ENCODE results near the gene SRRM4.
"Not testable (repeated sequence)": the region's sequence is repeated elsewhere in the genome, so short reads cannot be mapped to it uniquely, and the experiment has no call there.

SRRM4 gene

GRCh38 chr12:119102714-119103113 is 121.4 kb downstream of the SRRM4 start:
- FAIRE-seq: no peak

DNA sequence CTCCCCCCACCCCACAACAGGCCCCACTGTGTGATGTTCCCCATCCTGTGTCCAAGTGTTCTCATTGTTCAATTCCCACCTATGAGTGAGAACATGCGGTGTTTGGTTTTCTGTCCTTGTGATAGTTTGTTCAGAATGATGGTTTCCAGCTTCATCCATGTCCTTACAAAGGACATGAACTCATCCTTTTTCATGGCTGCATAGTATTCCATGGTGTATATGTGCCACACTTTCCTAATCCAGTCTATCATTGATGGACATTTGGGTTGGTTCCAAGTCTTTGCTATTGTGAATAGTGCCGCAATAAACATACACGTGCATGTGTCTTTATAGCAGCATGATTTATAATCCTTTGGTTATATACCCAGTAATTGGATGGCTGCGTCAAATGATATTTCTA is 123.6 kb downstream of the SRRM4 start:
- not testable (repeated sequence) for FAIRE-seq; DNase-seq (ENCODE audit: insufficient read length)

More at GRCh38 chr12:119102714-119103113, 121.4 kb downstream of the SRRM4 start:
- TF ChIP-seq POLR2AphosphoS5 (IDR thresholded peaks at IDR 0.05; ENCODE audit: low read depth, low read length) (no peak), TAF1 (IDR thresholded peaks at IDR 0.05; ENCODE audit: borderline replicate concordance, low read depth, low read length) (no peak), POLR2A (IDR thresholded peaks at IDR 0.05; ENCODE audit: low read depth, low read length) (no peak)
- DNase-seq (ENCODE audit: insufficient read length): no peak

DNA sequence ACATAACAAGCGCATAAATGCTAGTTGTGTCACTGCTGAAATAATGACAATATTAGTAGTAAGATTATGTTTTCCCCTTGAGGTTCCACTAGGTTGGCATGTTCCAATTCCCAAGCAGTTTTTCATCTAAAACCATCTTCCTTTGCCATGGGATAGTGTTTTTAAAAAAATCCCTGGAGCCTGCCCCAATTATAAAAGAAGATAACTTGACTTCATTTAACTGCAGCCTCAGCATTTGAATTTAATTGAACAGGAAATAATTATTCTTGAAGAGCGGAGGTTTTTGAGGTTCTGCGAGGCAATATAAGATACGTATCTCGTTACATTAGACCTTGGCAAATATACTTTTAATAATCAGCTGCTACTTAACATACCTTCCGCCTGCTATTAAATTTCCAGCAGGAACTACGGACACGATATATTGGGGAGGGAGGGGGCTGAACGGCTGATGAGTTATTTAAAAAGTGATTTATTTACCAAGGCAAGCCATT is 132.2 kb downstream of the SRRM4 start:
- TF ChIP-seq POLR2A (IDR thresholded peaks at IDR 0.05; ENCODE audit: low read depth, low read length) (no peak), POLR2AphosphoS5 (IDR thresholded peaks at IDR 0.05; ENCODE audit: low read depth, low read length) (no peak), TAF1 (IDR thresholded peaks at IDR 0.05; ENCODE audit: borderline replicate concordance, low read depth, low read length) (no peak)
- DNase-seq (ENCODE audit: insufficient read length): no peak
- FAIRE-seq: no peak

DNA sequence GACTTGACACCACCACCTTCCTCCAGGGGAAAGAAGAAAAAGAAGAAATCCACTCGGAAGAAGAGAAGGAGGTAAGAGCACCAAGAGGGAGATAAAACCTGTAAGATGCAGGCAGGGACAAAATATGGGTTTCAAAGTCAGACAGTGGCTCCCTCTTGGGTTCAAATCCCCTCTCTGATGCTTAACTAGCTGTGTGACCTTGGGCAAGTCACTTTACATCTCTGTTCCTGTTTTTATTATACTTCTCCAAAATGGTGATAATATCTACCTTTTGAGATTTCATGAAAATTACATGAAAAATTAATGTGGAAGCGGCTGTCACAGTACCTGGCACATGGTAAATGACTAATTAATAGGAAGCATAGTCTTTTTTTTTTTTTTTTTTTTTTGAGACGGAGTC is 133.0 kb downstream of the SRRM4 start:
- FAIRE-seq: no peak

DNA sequence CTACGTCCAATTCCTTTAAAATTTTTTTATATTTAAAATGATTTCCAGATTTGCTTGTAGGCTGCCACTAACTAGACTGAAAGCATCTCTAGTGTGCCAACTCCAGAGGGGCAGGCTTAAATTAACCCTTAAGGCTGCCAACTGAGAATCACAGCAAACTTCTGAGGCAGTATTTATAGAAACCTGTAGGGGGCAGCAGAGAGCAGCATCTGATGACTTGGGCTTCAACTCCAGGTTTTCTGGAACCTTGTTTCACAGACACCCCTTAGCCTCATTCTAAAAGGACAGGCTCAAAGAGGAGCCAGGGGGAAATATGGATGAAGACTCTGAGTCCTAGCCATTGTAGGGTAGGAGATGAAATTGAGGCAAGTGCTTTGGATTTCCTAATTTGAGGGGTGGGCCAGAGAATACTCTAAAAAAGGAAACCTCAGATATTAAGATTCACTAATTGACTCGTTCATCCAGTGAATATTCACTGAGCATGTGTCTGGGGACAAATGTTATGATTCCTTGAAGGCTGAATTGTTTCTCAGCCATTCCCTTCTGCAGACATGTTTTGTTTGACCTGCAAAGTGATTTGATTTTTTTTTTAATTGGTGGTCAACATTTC is 134.1 kb downstream of the SRRM4 start:
- no peak for FAIRE-seq
- TF ChIP-seq POLR2AphosphoS5 (IDR thresholded peaks at IDR 0.05; ENCODE audit: low read depth, low read length) (no peak), POLR2A (IDR thresholded peaks at IDR 0.05; ENCODE audit: low read depth, low read length) (no peak), TAF1 (IDR thresholded peaks at IDR 0.05; ENCODE audit: borderline replicate concordance, low read depth, low read length) (no peak)

More for the DNA sequence above, 133.0 kb downstream of the SRRM4 start:
- no peak for TF ChIP-seq TAF1 (IDR thresholded peaks at IDR 0.05; ENCODE audit: borderline replicate concordance, low read depth, low read length)
- TF ChIP-seq POLR2AphosphoS5 (IDR thresholded peaks at IDR 0.05; ENCODE audit: low read depth, low read length): no peak
- TF ChIP-seq POLR2A (IDR thresholded peaks at IDR 0.05; ENCODE audit: low read depth, low read length): no peak
- no peak for DNase-seq (ENCODE audit: insufficient read length)

GRCh38 chr12:119117936-119118335 is 136.6 kb downstream of the SRRM4 start:
- no peak for FAIRE-seq
- TF ChIP-seq POLR2AphosphoS5 (IDR thresholded peaks at IDR 0.05; ENCODE audit: low read depth, low read length) (no peak), TAF1 (IDR thresholded peaks at IDR 0.05; ENCODE audit: borderline replicate concordance, low read depth, low read length) (no peak), POLR2A (IDR thresholded peaks at IDR 0.05; ENCODE audit: low read depth, low read length) (no peak)

More for the DNA sequence above, 134.1 kb downstream of the SRRM4 start:
- no peak for DNase-seq (ENCODE audit: insufficient read length)

GRCh38 chr12:119118625-119119024 is 137.3 kb downstream of the SRRM4 start:
- DNase-seq (ENCODE audit: insufficient read length) (no peak), FAIRE-seq (no peak)
- TF ChIP-seq POLR2AphosphoS5 (IDR thresholded peaks at IDR 0.05; ENCODE audit: low read depth, low read length): no peak
- no peak for TF ChIP-seq TAF1 (IDR thresholded peaks at IDR 0.05; ENCODE audit: borderline replicate concordance, low read depth, low read length)
- TF ChIP-seq POLR2A (IDR thresholded peaks at IDR 0.05; ENCODE audit: low read depth, low read length): no peak

More at GRCh38 chr12:119117936-119118335, 136.6 kb downstream of the SRRM4 start:
- no peak for DNase-seq (ENCODE audit: insufficient read length)

GRCh38 chr12:119122047-119122446 is 140.7 kb downstream of the SRRM4 start:
- FAIRE-seq (no peak), DNase-seq (ENCODE audit: insufficient read length) (no peak)
- no peak for TF ChIP-seq POLR2A (IDR thresholded peaks at IDR 0.05; ENCODE audit: low read depth, low read length)
- TF ChIP-seq POLR2AphosphoS5 (IDR thresholded peaks at IDR 0.05; ENCODE audit: low read depth, low read length): no peak
- TF ChIP-seq TAF1 (IDR thresholded peaks at IDR 0.05; ENCODE audit: borderline replicate concordance, low read depth, low read length): no peak

DNA sequence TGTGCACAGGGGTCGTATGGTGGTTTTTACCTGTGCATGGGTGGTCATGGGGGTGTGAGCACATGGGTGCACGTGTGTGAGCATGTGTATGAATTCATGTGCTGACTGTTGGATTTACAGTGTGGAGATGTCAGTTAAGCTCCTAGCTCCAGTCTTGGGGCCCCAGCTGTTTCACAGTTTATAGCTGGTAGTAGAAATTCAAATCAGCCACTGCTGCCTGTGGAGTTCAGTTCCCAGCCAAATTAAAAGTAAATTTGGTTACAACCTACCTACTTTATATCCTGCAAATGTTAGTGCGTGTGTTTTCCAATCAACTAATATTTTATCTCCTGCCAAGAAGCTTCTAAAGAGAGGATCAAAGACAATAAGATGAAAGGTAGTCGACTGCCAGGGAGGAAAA is 141.4 kb downstream of the SRRM4 start:
- FAIRE-seq: no peak
- TF ChIP-seq TAF1 (IDR thresholded peaks at IDR 0.05; ENCODE audit: borderline replicate concordance, low read depth, low read length) (no peak), POLR2A (IDR thresholded peaks at IDR 0.05; ENCODE audit: low read depth, low read length) (no peak), POLR2AphosphoS5 (IDR thresholded peaks at IDR 0.05; ENCODE audit: low read depth, low read length) (no peak)
- no peak for DNase-seq (ENCODE audit: insufficient read length)

DNA sequence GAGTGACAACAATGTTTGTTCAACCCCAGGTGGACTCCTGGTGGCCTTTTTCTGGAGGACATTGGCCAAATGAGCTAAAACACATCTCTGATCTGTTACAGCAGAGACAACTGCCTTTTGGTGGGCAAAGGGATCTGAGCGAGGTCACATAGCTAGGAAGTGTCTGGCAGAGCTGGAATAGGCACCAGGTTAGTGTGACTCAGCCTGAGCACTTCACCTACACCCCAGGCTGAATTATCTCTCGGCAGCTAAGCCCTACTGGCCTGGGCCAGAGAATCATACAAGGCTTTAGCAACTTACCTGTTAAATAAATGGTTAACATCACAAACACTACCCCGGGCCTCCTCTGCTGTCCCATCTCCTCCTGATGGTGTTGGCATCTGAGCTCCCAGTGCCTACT is 147.2 kb downstream of the SRRM4 start:
- FAIRE-seq (no peak), DNase-seq (ENCODE audit: insufficient read length) (no peak)
- no peak for TF ChIP-seq TAF1 (IDR thresholded peaks at IDR 0.05; ENCODE audit: borderline replicate concordance, low read depth, low read length)
- TF ChIP-seq POLR2AphosphoS5 (IDR thresholded peaks at IDR 0.05; ENCODE audit: low read depth, low read length): no peak
- no peak for TF ChIP-seq POLR2A (IDR thresholded peaks at IDR 0.05; ENCODE audit: low read depth, low read length)

GRCh38 chr12:119129827-119130434 is 148.6 kb downstream of the SRRM4 start:
- no peak for TF ChIP-seq POLR2AphosphoS5 (IDR thresholded peaks at IDR 0.05; ENCODE audit: low read depth, low read length)
- no peak for TF ChIP-seq TAF1 (IDR thresholded peaks at IDR 0.05; ENCODE audit: borderline replicate concordance, low read depth, low read length)
- no peak for TF ChIP-seq POLR2A (IDR thresholded peaks at IDR 0.05; ENCODE audit: low read depth, low read length)
- FAIRE-seq (no peak), DNase-seq (ENCODE audit: insufficient read length) (no peak)

GRCh38 chr12:119130523-119130922 is 149.2 kb downstream of the SRRM4 start:
- no peak for DNase-seq (ENCODE audit: insufficient read length)
- TF ChIP-seq POLR2A (IDR thresholded peaks at IDR 0.05; ENCODE audit: low read depth, low read length) (no peak), POLR2AphosphoS5 (IDR thresholded peaks at IDR 0.05; ENCODE audit: low read depth, low read length) (no peak), TAF1 (IDR thresholded peaks at IDR 0.05; ENCODE audit: borderline replicate concordance, low read depth, low read length) (no peak)
- no peak for FAIRE-seq
